Stimulated activated CD8-positive, alpha-beta memory T cell treated with anti-CD3 and anti-CD28 coated beads, Interleukin-7, amount 100 ng/mL, for 24 hours (primary cell): ENCODE measurements around the gene ADGRD1.

Experiments
- DNase-seq: peaks from one replicate; pipeline ENCODE4 v3.0.0-alpha.2; 2020; ENCODE audit warnings: low read depth

Gene ADGRD1

DNA sequence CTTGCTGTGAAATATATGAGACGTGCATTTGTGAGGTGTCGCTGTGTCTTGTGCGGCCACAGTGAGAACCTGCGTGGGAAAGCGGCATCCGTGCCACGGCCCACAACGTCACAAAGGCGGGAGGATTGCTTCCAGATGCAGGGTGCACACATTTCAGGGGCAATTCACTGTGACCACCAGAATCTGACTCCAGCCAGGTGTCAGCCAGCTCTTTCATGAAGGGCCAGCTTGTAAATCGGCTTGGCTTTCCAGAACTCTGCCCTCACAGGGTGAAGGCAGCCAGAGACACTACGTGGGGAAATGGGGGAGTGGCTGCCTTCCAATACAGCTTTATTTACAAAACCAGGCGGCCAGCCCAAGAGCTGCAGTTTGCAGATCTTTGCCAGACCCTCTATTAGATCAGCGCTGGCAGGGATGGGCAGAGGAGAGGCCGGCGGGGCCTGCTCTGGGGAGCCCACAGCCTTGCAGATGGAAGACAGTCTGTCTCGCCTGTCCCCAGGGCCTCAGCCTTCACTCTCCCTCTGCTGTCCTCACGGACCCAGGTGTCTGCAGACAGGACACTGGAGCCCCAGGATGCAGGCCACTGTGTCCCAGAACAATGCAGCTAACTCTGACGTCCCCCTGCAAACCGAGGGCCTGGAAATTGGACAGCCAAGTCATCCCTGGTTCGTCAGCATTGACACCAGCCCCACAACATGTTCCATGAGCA is 53.5 kb downstream of the ADGRD1 start:
- DNase-seq, result no peak

GRCh38 chr12:131007740-131008117 is 54.0 kb downstream of the ADGRD1 start:
- DNase-seq, result no peak

DNA sequence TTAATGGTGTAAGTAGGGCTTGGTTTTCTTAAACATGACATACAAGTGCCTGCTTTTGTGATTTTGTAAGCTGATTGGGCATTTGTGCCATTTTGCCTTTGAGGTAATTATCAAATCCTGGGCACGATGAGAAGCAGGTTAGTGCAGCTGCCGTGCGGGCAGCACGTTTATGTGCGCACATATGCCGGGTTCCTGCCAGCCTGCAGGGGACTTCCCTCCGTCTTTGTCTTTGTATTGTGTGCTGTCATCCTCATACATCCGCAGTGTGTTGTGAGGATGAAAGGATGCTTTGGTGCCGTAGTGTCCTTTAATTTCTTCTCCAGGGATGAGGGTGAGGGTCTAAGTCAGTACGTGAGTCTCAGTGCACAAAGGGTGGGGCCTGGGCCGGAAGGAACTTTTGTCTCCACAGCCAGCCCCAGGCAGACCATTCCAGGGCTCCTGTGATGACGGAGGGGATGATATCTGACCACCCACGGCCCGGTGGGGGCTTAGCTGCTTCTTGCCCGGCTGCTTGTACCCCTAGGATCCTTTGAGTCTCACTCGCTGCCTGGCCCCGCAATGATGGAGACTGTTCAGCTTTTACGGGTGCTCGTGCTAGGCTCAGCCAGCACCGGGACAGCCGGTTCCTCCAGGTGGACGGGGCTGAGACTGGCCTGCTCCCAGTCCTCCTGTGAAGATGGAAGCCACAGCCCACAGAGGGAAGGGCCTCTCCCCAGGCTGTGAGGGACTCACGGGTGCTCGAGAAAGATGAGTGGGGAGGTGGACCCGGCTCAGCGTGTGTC is 54.6 kb downstream of the ADGRD1 start:
- no peak for DNase-seq

DNA sequence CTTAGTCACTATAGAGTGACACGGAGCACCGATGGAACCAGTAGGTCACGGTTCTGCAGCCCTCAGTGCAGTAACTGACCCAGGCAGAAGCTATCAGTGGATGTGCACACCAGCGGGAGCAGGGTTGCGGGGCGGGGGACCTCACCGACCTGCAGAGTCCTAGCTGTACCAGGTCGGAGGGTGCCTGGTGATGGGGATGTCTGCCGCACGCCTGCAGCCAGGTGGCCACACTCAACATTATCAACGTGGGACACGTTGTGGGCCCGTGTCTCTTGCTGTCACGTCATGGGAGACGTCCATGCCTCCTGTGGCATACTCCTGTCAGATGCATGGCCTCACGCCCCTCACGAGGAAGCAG is 55.2 kb downstream of the ADGRD1 start:
- no peak for DNase-seq

DNA sequence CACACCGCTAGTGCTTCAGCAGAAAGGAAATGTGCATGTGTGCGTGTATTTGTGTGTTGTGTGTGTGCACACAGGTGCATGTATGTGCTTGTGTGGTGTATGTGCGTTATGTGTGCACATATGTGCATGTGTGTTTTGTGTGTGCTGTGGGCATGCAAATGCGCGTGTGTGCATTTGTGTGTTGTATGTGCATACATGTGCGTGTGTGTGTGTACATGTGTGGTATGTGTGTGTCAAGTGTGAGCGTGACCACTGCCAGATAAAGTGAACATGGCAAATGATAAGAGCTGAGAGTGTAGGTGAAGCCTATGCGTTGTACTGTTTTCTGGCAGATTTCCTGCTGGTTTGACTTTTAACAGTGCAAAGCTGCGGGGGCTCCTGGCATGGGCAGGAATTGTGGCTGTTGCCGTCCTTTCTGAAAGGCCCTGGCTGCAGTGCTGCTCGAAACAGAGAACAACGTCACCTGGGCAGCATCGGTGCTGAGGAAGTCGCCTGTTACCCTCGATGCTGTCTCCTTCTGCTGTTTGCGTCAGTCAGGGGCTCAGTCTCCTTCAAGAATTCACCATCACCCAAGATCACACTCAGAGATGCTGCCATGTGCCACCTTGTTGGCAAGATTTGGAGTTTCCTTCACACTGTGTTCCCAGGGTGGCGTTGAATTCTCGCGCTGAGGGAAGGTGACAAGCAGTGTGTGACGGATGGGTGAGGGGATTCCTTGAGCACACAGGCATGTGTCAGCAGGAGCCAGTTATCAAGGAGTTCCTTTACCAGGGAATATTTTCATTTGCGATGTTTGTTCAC is 56.1 kb downstream of the ADGRD1 start:
- no peak for DNase-seq

DNA sequence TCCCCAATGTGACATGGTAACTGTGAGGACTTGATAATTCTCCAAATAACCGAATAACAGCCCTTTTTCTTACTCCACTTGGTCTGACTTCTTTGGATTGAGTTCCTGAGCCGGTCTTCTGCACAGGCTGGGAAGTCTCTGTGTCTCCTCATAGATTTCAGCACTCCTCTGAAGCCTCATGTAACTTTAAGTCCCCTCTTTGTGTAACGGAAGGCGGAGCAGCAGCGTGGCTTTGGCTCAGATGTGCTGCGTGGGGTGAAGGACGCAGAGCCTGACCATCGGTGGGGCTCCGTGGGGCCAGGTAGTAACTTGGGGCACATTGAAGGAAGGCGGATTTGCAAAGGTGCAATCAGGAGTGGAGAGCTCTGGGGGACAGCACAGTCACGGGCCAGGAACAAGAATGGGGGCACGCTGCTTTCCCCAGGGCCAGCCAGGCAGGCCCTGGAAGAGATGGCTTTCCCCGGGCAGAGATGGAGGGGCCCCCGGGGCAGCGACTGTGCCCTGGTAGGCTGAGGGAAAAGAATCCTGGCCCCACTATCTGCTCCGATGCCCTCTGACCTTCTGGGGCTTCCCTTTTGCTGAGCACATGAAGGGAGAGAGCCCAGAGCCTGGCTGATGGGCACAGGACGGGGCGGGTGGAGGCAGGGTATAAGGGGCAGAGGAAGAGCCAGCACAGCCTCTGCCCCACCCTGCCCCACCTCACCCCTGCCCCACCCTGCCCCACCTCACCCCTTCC is 56.9 kb downstream of the ADGRD1 start:
- no peak for DNase-seq

DNA sequence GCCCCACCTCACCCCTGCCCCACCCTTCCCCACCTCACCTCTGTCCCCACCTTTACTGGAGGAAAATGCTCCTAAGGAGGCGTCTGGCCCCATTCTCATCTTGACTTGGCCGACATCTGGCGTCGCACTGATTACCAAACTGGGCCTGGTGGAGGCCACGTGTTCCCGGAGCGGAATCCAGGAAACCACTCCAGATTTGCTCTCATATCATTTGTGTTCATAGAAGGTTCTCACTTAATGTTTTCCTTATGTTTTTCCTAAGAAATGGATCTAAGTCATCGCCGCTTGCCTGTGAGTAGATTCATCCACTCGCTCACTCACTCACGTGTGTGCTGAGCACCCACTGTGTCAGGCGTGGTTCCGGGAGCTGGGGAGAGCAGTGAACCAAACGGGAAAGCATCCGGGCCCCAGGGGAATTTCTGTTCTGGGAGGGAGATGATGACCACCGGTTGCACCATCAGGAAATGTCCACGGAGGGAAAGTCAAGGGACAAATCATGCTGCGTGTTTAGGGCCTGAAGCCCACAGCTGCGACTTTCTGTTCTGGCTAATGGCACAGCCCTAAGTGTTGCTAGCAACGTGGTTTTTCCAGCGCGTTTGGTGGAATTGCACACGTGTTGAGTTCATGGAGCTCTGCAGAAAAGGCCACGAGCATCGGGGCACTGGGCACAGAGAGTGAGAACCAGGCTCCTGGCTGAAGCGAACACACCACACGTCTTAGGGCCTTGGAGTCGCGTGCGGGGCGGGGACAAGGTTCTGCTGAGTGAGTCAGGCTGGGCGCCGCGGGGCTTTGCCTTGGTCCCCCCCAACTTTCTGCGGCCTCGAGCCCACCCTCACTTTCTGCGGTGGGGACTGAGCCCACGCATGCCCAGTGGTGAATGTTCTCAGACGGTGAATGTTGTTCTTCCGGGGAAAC is 57.7 kb downstream of the ADGRD1 start:
- DNase-seq, result no peak

- DNase-seq, result no peak
Observed at GRCh38 chr12:131012279-131013069, 58.8 kb downstream of the ADGRD1 start.

DNA sequence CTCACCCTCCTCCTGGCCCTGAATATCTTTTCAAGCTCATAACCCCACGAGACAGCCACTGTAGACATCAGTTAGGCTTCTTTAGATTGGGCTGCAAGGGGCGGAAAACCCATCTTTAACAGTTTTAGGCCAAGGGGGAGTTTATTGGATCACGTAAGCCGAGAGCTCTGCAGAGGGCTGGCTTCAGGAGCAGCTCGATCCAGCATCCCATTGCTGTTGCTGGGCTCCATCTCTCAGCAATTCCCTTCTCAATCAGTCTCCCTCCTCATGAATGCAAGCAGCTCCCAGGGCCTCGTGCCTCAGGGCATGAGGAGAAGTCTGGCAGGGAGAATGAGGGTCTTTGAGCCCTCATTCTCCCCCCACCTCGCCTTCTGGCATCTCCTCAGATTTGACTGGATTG is 59.4 kb downstream of the ADGRD1 start:
- DNase-seq, result no peak

- no peak for DNase-seq
Observed at GRCh38 chr12:131014343-131014742, 60.6 kb downstream of the ADGRD1 start.

- DNase-seq, result no peak
Observed at GRCh38 chr12:131015581-131016337, 62.1 kb downstream of the ADGRD1 start.

DNA sequence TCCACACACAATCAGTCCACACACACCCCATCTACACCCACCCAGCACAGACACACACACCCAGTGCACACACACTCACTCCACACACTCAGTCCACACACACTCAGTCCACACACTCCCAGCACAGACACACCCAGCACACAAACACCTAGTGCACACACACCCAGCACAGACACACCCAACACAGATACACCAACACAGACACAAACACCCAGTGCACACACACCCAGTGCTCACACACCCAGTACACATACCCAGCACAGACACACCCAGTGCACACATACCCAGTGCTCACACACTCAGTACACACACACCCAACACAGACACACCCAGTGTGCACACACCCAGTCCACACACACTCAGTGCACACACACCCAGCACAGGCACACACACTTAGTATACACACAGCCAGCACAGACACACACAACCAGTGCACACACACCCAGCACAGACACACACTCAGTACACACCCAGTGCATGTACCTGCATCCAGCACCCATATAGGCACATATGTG is 63.8 kb downstream of the ADGRD1 start:
- DNase-seq, result no peak

- DNase-seq, result no peak
Observed at GRCh38 chr12:131018019-131018620, 64.4 kb downstream of the ADGRD1 start.

- no peak for DNase-seq
Observed at GRCh38 chr12:131018808-131019397, 65.2 kb downstream of the ADGRD1 start.

DNA sequence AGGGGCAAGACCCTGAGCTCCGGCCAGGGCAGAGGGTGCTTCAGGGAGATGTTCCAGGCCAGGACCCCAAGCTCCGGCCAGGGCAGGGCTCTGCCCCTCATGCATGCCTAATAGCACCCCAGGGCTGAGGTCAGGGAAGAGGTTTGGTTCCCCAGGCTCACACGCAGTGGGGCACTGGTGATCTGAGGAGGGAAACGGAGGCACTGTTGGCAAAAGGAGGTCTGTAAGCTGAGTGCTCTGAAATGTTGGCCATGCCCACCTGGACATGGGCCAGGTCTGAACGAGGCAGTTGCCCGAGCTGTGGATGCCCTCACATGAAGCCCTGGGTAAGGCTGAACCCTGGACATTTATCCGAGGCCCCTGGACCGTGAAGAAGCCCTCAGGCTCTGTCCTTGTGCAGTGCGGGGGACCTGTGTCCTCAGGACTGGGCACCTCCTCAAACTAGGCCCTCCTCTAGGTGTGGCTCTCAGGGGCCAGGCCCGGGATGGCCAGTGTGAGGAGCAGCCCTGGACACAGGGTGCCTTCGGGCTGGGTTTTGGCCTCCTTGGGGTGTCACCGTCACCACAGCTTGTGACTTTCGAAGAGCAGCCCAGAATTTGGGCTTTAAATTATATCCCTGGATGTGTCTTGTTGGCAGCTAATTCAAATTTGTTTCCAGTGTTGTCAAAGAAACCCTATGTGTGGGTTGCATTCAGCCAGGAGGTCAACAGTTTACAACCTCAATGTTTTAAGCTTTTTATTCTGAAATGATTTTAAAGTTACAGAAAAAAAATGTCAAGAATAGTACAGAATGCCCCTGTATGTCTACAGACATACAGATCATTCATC is 66.8 kb downstream of the ADGRD1 start:
- DNase-seq, result no peak

- no peak for DNase-seq
Observed at GRCh38 chr12:131021154-131021541, 67.4 kb downstream of the ADGRD1 start.

DNA sequence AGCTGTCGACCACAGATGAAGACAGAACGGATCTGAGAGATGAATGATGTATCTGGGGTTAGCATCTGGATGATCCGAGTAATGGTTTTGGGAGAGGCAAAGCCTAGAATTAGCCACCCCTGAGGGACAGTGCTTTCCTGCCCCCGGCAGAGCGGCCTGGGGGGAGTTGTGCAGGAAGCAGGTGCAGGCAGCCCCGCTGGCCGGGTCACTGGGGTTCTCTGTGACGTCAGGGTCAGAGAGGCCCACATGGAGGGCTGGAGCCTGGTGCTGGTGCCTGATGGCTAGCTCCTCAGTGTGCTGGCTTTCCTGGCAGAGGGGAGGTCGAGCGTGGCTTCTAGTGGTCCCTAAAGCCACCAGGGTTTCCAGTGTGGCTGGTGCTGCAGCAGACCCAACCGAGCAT is 70.3 kb downstream of the ADGRD1 start:
- DNase-seq, result no peak

- no peak for DNase-seq
Observed at GRCh38 chr12:131024721-131025120, 71.0 kb downstream of the ADGRD1 start.
